ENCODE results near the gene ZNF236.
A peak's percentile ranks its signal among the peaks of the same experiment; 100 is the strongest.

Gene ZNF236

DNA sequence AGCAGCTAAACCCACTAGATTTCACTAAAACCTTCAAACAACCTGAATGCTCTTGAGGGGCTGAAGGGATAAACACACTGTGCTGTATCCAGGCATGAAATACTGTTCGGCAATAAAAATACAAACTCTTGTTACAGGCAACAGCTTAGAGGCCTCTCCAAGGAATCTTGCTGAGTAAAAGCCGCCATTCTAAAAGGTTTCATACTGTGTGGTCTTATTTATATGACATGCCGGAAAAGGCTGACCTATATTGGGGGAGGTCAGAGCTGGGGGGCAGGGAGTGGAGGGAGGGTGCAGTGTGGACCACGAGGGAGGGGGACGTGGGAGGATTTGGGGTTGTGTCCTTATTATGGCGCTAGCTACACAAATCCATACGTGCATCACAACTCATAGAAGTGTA lies 174.1 kb downstream of the ZNF236 start:
- Histone ChIP-seq H3K27ac (no peak overlapping the region), H3K36me3 (replicated peaks) (no peaks in the 10 kb centered on the region), H3K27me3 (replicated peaks) (no peaks in the 10 kb centered on the region), H3K4me3 (ENCODE audit: low read depth, low read length) (no peak overlapping the region)
- TF ChIP-seq, protein P1, sequence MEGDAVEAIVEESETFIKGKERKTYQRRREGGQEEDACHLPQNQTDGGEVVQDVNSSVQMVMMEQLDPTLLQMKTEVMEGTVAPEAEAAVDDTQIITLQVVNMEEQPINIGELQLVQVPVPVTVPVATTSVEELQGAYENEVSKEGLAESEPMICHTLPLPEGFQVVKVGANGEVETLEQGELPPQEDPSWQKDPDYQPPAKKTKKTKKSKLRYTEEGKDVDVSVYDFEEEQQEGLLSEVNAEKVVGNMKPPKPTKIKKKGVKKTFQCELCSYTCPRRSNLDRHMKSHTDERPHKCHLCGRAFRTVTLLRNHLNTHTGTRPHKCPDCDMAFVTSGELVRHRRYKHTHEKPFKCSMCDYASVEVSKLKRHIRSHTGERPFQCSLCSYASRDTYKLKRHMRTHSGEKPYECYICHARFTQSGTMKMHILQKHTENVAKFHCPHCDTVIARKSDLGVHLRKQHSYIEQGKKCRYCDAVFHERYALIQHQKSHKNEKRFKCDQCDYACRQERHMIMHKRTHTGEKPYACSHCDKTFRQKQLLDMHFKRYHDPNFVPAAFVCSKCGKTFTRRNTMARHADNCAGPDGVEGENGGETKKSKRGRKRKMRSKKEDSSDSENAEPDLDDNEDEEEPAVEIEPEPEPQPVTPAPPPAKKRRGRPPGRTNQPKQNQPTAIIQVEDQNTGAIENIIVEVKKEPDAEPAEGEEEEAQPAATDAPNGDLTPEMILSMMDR (IDR thresholded peaks at IDR 0.05; ENCODE audit: low read depth, low read length, missing control alignments) = no peak
- DNase-seq = no peak
- in situ Hi-C loops (cut with HindIII; ENCODE audit: low pct_ligation_motif_present, low sequenced_read_pairs) = no loop called here

GRCh38 chr18:76997951-76998808 lies 175.8 kb downstream of the ZNF236 start:
- H3K27me3 ChIP-seq (replicated peaks) = no peaks in the 10 kb centered on the region
- TF ChIP-seq, protein P1 (IDR thresholded peaks at IDR 0.05; ENCODE audit: low read depth, low read length, missing control alignments) = no peak
- in situ Hi-C loops (cut with HindIII; ENCODE audit: low pct_ligation_motif_present, low sequenced_read_pairs) = no loop called here
- DNase-seq = no peak
- no peak overlapping the region for H3K4me3 ChIP-seq (ENCODE audit: low read depth, low read length)
- H3K27ac ChIP-seq = no peak overlapping the region
- no peaks in the 10 kb centered on the region for H3K36me3 ChIP-seq (replicated peaks)

GRCh38 chr18:76999077-76999476 lies 176.7 kb downstream of the ZNF236 start:
- in situ Hi-C loops (cut with HindIII; ENCODE audit: low pct_ligation_motif_present, low sequenced_read_pairs) = no loop called here
- TF ChIP-seq, protein P1 (IDR thresholded peaks at IDR 0.05; ENCODE audit: low read depth, low read length, missing control alignments) = no peak
- H3K36me3 ChIP-seq (replicated peaks) = no peaks in the 10 kb centered on the region
- H3K27ac ChIP-seq = no peak overlapping the region
- H3K27me3 ChIP-seq (replicated peaks) = no peaks in the 10 kb centered on the region
- no peak overlapping the region for H3K4me3 ChIP-seq (ENCODE audit: low read depth, low read length)
- DNase-seq = no peak

DNA sequence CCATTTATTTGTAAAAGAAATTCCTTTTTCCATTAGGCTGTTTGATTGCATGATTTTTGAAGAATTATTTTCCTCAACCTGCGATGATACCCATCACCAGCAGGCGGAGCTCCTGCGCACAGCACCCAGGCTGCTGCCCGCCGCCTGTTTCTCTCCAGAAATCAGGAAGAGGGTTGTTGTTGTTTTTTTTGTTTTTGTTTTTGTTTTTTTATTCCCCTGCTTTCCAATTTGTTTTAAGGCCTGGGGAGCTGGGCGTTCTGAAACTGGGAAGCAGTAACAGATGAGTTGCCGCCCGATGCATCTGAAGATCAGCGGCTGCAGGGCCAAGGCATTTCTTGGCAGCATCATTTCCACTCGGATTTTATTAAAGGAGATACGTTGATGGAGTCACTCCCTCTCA lies 178.2 kb downstream of the ZNF236 start:
- in situ Hi-C loops (cut with HindIII; ENCODE audit: low pct_ligation_motif_present, low sequenced_read_pairs) = no loop called here
- Histone ChIP-seq H3K27ac (no peak overlapping the region), H3K27me3 (replicated peaks) (no peaks in the 10 kb centered on the region), H3K36me3 (replicated peaks) (no peaks in the 10 kb centered on the region), H3K4me3 (ENCODE audit: low read depth, low read length) (peak overlapping the region; percentile 24)
- DNase-seq = peak; percentile 29
- TF ChIP-seq, protein P1 (IDR thresholded peaks at IDR 0.05; ENCODE audit: low read depth, low read length, missing control alignments) = peak; percentile 99

GRCh38 chr18:77001041-77001440 lies 178.7 kb downstream of the ZNF236 start:
- Histone ChIP-seq H3K36me3 (replicated peaks) (no peaks in the 10 kb centered on the region), H3K4me3 (ENCODE audit: low read depth, low read length) (no peak overlapping the region), H3K27me3 (replicated peaks) (no peaks in the 10 kb centered on the region), H3K27ac (no peak overlapping the region)
- DNase-seq = no peak
- TF ChIP-seq, protein P1 (IDR thresholded peaks at IDR 0.05; ENCODE audit: low read depth, low read length, missing control alignments) = no peak
- in situ Hi-C loops (cut with HindIII; ENCODE audit: low pct_ligation_motif_present, low sequenced_read_pairs) = no loop called here
